GM10248 (cell line): ENCODE data around the gene ABCF2.

Experiments used
- CTCF ChIA-PET: fragments of 300-600 bp; sonication (Branson Sonifier 250); formaldehyde crosslinking; extraction: SDS; loops from one replicate; lab custom pipeline; 2021; ENCODE audit warnings: antibody characterized with exemption; lab: Yijun Ruan, JAX
- POLR2A ChIA-PET: fragments of 350-650 bp; sonication (Branson Sonifier 250); formaldehyde crosslinking; extraction: SDS; loops from one replicate; lab custom pipeline; 2020; ENCODE audit warnings: antibody characterized with exemption; lab: Yijun Ruan, JAX
- DNase-seq: peaks from one replicate; pipeline ENCODE4 v3.0.0; 2012; ENCODE audit errors: extremely low spot score
- CTCF ChIP-seq: IDR thresholded peaks from 2 replicates; pipeline ENCODE4 v1.5.1; 2012; ENCODE audit warnings: mild to moderate bottlenecking, low read depth; ENCODE audit errors: extremely low read depth, missing control alignments, control extremely low read depth

The ABCF2 gene

GRCh38 chr7:151202836-151203235 lies 24.2 kb downstream of the ABCF2 start:
- ChIA-PET POLR2A (no interaction called here), CTCF (interaction anchor here (0.9 kb wide), 1 partner anchor 92 kb away, joined by 3 read pairs; no protein-coding TSS in a partner anchor)
- no peak for DNase-seq
- TF ChIP-seq CTCF = no peak

GRCh38 chr7:151201751-151202150 lies 25.3 kb downstream of the ABCF2 start:
- TF ChIP-seq CTCF = no peak
- no peak for DNase-seq
- ChIA-PET CTCF (no interaction called here), POLR2A (no interaction called here)

GRCh38 chr7:151201344-151201743 lies 25.7 kb downstream of the ABCF2 start:
- no peak for DNase-seq
- ChIA-PET CTCF (no interaction called here), POLR2A (no interaction called here)
- TF ChIP-seq CTCF = no peak

- no peak for TF ChIP-seq CTCF
- no peak for DNase-seq
- CTCF ChIA-PET = no interaction called here
- POLR2A ChIA-PET = no interaction called here
These were observed 27.8 kb downstream of the ABCF2 start for GRCh38 chr7:151198945-151199848.

GRCh38 chr7:151197932-151198331 lies 29.1 kb downstream of the ABCF2 start:
- ChIA-PET POLR2A (no interaction called here), CTCF (no interaction called here)
- no peak for DNase-seq
- no peak for TF ChIP-seq CTCF

- ChIA-PET POLR2A (no interaction called here), CTCF (interaction anchor here (0.6 to 1.2 kb wide), 2 partner anchors 24 to 49 kb away, joined by 3 read pairs; no protein-coding TSS in a partner anchor)
- DNase-seq = no peak
- TF ChIP-seq CTCF = no peak
These were observed 31.2 kb downstream of the ABCF2 start for GRCh38 chr7:151195616-151196450.
